Fibroblast of mammary gland (primary cell): ENCODE data around the gene WASF3.

Experiments
- DNase-seq: peaks from one replicate; pipeline ENCODE4 v3.0.0-alpha.2; 2010; ENCODE audit warnings: low read depth
- H3K4me3 ChIP-seq: 2 replicates; pipeline ENCODE4 v1.5.1; 2011; ENCODE audit warnings: low read depth, mild to moderate bottlenecking, low read length, moderate library complexity; ENCODE audit not compliant: control insufficient read depth
- TF ChIP-seq, protein P1 (sequence below): conservative IDR thresholded peaks from 2 replicates; pipeline ENCODE4 v1.5.1; 2011; ENCODE audit warnings: low read depth, low read length, inconsistent platforms; ENCODE audit not compliant: control insufficient read depth, insufficient read depth

The WASF3 gene

GRCh38 chr13:26557393-26558073 lies at the start of gene WASF3:
WASF3 (plus strand) TSS chr13:26557683; CDS start chr13:26642271, 84,588 bp downstream.
- DNase-seq, result peak; percentile 87
- TF ChIP-seq, protein P1, sequence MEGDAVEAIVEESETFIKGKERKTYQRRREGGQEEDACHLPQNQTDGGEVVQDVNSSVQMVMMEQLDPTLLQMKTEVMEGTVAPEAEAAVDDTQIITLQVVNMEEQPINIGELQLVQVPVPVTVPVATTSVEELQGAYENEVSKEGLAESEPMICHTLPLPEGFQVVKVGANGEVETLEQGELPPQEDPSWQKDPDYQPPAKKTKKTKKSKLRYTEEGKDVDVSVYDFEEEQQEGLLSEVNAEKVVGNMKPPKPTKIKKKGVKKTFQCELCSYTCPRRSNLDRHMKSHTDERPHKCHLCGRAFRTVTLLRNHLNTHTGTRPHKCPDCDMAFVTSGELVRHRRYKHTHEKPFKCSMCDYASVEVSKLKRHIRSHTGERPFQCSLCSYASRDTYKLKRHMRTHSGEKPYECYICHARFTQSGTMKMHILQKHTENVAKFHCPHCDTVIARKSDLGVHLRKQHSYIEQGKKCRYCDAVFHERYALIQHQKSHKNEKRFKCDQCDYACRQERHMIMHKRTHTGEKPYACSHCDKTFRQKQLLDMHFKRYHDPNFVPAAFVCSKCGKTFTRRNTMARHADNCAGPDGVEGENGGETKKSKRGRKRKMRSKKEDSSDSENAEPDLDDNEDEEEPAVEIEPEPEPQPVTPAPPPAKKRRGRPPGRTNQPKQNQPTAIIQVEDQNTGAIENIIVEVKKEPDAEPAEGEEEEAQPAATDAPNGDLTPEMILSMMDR, result no peak
- peak within 1 kb of the TSS; percentile 52 for H3K4me3 ChIP-seq

DNA sequence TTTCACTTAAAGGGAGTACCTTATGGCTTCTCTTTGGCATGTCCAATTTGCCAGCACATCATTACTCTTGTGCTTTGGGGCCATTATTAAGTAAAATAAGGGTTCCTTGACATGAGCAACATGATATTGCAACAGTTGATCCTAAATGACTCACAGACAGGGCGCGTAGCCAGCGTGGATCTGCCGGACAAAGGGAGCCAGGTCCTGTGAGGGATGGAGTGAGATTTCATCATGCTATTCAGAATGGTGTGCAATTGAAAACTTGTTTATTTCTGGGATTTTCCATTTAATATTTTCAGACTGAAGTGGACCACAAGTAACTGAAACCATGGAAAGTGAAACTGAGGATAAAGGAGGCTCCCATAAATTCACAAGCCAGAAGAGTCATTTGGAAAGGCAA lies 48.6 kb upstream of the WASF3 start:
- peak; percentile 97 for DNase-seq
- TF ChIP-seq, protein P1, result no peak
- no peak overlapping the region for H3K4me3 ChIP-seq

DNA sequence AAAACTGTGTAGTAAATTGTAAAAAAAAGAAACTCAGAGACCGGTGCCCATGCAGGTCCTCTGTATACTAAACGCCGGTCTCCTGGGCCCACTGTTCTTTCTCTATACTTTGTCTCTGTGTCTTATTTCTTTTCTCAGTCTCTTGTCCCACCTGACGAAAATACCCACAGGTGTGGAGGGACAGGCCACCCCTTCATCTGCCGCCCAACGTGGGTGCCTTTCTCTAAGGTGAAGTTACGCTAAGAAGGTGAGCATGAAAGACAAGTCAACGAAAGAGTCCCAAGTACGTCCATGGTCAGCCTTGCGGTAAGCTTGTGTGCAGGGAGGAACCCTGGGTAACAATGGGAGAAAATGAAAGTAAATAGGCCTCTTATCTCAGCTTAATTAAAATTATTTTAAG lies 48.0 kb upstream of the WASF3 start:
- no peak overlapping the region for H3K4me3 ChIP-seq
- TF ChIP-seq, protein P1, result no peak
- DNase-seq, result no peak

GRCh38 chr13:26513931-26514330 lies 43.6 kb upstream of the WASF3 start:
- no peak overlapping the region for H3K4me3 ChIP-seq
- DNase-seq, result no peak
- TF ChIP-seq, protein P1, result no peak

DNA sequence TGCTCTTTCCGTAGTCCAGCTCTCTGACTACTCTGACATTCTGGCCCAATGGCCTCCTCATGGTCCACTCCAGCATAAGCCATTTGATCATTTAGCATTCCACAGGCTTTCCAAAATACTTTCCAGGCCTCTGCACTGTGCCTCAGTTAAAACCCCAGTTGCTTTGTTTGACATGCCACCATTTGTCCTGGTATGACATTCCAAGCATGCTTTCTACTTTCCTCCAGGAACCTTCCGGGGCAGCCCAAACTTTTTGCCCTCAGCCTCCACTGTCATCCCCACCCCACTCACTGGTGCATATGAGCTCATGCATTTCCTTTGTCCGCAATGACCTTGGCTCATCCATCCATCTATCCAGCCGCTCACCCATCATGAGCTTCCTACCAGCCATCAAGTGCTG lies 41.8 kb upstream of the WASF3 start:
- TF ChIP-seq, protein P1, result no peak
- DNase-seq, result no peak
- no peak overlapping the region for H3K4me3 ChIP-seq

- H3K4me3 ChIP-seq, result no peak overlapping the region
- DNase-seq, result no peak
- TF ChIP-seq, protein P1, result no peak
Observed at GRCh38 chr13:26517936-26518335, 39.5 kb upstream of the WASF3 start.
